Ishikawa (cell line): ENCODE results near the gene GINS2.

Experiments used
- CEBPB ChIP-seq: IDR thresholded peaks from 2 replicates; pipeline ENCODE4 v1.6.1; 2012
- CREB1 ChIP-seq: IDR thresholded peaks from 2 replicates; pipeline ENCODE4 v1.6.1; 2012; ENCODE audit warnings: low read depth
- EGR1 ChIP-seq: IDR thresholded peaks from 2 replicates; pipeline ENCODE4 v1.6.1; 2012
- EP300 ChIP-seq: IDR thresholded peaks from 2 replicates; pipeline ENCODE4 v1.6.1; 2012; ENCODE audit warnings: borderline replicate concordance
- FOXM1 ChIP-seq: IDR thresholded peaks from 2 replicates; pipeline ENCODE4 v1.6.1; 2012; ENCODE audit warnings: low read depth, borderline replicate concordance
- MAX ChIP-seq: IDR thresholded peaks from 2 replicates; pipeline ENCODE4 v1.6.1; 2012
- NFIC ChIP-seq: IDR thresholded peaks from 2 replicates; pipeline ENCODE4 v1.6.1; 2012
- RAD21 ChIP-seq: IDR thresholded peaks from 2 replicates; pipeline ENCODE4 v1.6.1; 2012; ENCODE audit warnings: low read depth
- REST ChIP-seq: IDR thresholded peaks from 2 replicates; pipeline ENCODE4 v1.6.1; 2012; ENCODE audit warnings: low read depth, mild to moderate bottlenecking
- TAF1 ChIP-seq: IDR thresholded peaks from 2 replicates; pipeline ENCODE4 v1.6.1; 2012; ENCODE audit warnings: low read depth, mild to moderate bottlenecking
- TCF12 ChIP-seq: IDR thresholded peaks from 2 replicates; pipeline ENCODE4 v1.6.1; 2012; ENCODE audit warnings: low read depth
- TEAD4 ChIP-seq: IDR thresholded peaks from 2 replicates; pipeline ENCODE4 v1.6.1; 2012
- USF1 ChIP-seq: IDR thresholded peaks from 2 replicates; pipeline ENCODE4 v1.6.1; 2012
- YY1 ChIP-seq: IDR thresholded peaks from 2 replicates; pipeline ENCODE4 v1.6.1; 2012; ENCODE audit warnings: low read depth
- ZBTB7A ChIP-seq: IDR thresholded peaks from 2 replicates; pipeline ENCODE4 v1.6.1; 2012; ENCODE audit warnings: low read depth

The GINS2 gene

GRCh38 chr16:85665929-85666328 is 22.8 kb downstream of the GINS2 start:
- TF ChIP-seq CREB1 (no peak), NFIC (no peak), RAD21 (no peak), TEAD4 (no peak), MAX (no peak), REST (no peak), TAF1 (no peak), ZBTB7A (no peak), EP300 (no peak), USF1 (no peak), TCF12 (no peak)

- TF ChIP-seq NFIC (no peak), EGR1 (no peak), EP300 (no peak), YY1 (no peak), FOXM1 (no peak), CEBPB (no peak), USF1 (no peak), TCF12 (no peak), CREB1 (no peak), RAD21 (no peak), ZBTB7A (no peak), REST (no peak), TEAD4 (no peak)
Measured at GRCh38 chr16:85665373-85665740, 23.4 kb downstream of the GINS2 start.

GRCh38 chr16:85664580-85665372 is 24.0 kb downstream of the GINS2 start:
- TF ChIP-seq CREB1: no peak
- no peak for TF ChIP-seq TAF1
- TF ChIP-seq ZBTB7A: no peak
- TF ChIP-seq EGR1: no peak
- no peak for TF ChIP-seq TEAD4
- TF ChIP-seq RAD21: no peak

GRCh38 chr16:85663891-85664321 is 24.8 kb downstream of the GINS2 start:
- TF ChIP-seq REST (no peak), EGR1 (no peak), YY1 (no peak), CREB1 (no peak), NFIC (no peak), USF1 (no peak), MAX (no peak), CEBPB (no peak), FOXM1 (no peak), RAD21 (no peak), TEAD4 (no peak), TCF12 (no peak), TAF1 (no peak), ZBTB7A (no peak), EP300 (no peak)
